ENCODE results near the gene ZMYND15. TPM values are rescaled to one million over a fixed set of nuclear protein-coding genes. Genes with fewer than 3 reads are reported as not detected.

Gene ZMYND15
- total and polyA plus RNA-seq, 2 of the 13 experiments (the other 11 are each of a cell fraction or from before 2014, with no cell fraction given): 0.24 to 2.7 TPM

- Histone ChIP-seq H3K27ac (ENCODE audit: extremely low read length, insufficient read depth, low read length) (no peak overlapping the region), H3K4me3 (replicated peaks in 1 of 3; ENCODE audit: insufficient read depth in 1 of 3, low read depth in 2 of 3, low read length in 3 of 3) (peak overlapping the region; percentile 75 to 88 (median 78)), H2AFZ (ENCODE audit: low read length) (no peak overlapping the region), H4K20me1 (ENCODE audit: insufficient read depth, low read length) (no peaks in the 10 kb centered on the region), H3K36me3 (replicated peaks in 1 of 2; ENCODE audit: control insufficient read depth in 1 of 2, insufficient read depth in 2 of 2, low read length in 2 of 2) (no peaks in the 10 kb centered on the region; a peak in 2 of 5 replicates), H3K9ac (ENCODE audit: insufficient read depth, low read depth, low read length) (peak overlapping the region; percentile 80), H3K4me2 (ENCODE audit: low read depth, low read length) (peak overlapping the region; percentile 82), H3K27me3 (ENCODE audit: control insufficient read depth in 1 of 2, insufficient read depth in 2 of 2, low read length in 2 of 2) (peaks cover 2 to 24% of the 10 kb centered on the region in 2 experiments; a peak in 3 of 5 replicates), H3K9me3 (ENCODE audit: low read length) (no peaks in the 10 kb centered on the region), H3K79me2 (ENCODE audit: insufficient read depth, low read length) (no peaks in the 10 kb centered on the region), H3K4me1 (ENCODE audit: insufficient read depth, low read length) (peaks cover 74% of the 10 kb centered on the region)
- 28% methylated on average over 4 of the region's 13 CpGs for WGBS (ENCODE audit: low lambda C conversion rate)
- FAIRE-seq (no peak), ATAC-seq (no peak), DNase-seq (ENCODE audit: low spot score) (no peak)
- POLR2A ChIA-PET: interaction anchor here (1.1 to 3.6 kb wide), 4 partner anchors 31 to 93 kb away, joined by 3 to 15 read pairs (median 6); partner anchors contain the start of genes MINK1 and TM4SF5
- BruUV-seq (replicated peaks): no TSS peak
- TF ChIP-seq ARNT2 (CRISPR knock-in tag; IDR thresholded peaks at IDR 0.05; ENCODE audit: low read depth): 0 out of 2 replicates have a peak, but pooled peaks have one; percentile 0
- no peak for TF ChIP-seq MATR3 (CRISPR knock-in tag; IDR thresholded peaks at IDR 0.05)
- TF ChIP-seq ZNF564 (CRISPR knock-in tag; IDR thresholded peaks at IDR 0.05): no peak
- TF ChIP-seq ZNF768 (CRISPR knock-in tag; IDR thresholded peaks at IDR 0.05): 0 out of 2 replicates have a peak, but pooled peaks have one; percentile 0
- TF ChIP-seq RFXAP (CRISPR knock-in tag; IDR thresholded peaks at IDR 0.05; ENCODE audit: borderline replicate concordance): peak; percentile 31; the same call in 1 of the 2 replicates
- TF ChIP-seq ZBTB38 (CRISPR knock-in tag; IDR thresholded peaks at IDR 0.05): no peak
- no peak for TF ChIP-seq ZNF546 (CRISPR knock-in tag; conservative IDR thresholded peaks at IDR 0.05)
- peak; percentile 9; the same call in 1 of the 2 replicates for TF ChIP-seq ZBTB2 (CRISPR knock-in tag; IDR thresholded peaks at IDR 0.05; ENCODE audit: low read depth)
- in situ Hi-C loops (cut with HindIII; ENCODE audit: extremely low pct_ligation_motif_present, low pct_unique_long_range_greater_than_20kb): no loop called here
- CTCF ChIA-PET (ENCODE audit: low intra/inter-chr PET ratio, low total read pairs): no interaction called here
- intact Hi-C loops (cut with micrococcal nuclease; ENCODE audit: unreplicated experiment): no loop called here
Observed at GRCh38 chr17:4740025-4740351, 355 bp downstream of the ZMYND15 start.
